Cerebellar nuclear complex (tissue), 1 donor: ENCODE data around the gene CD44.

Source experiments
- DNase-seq, 2 experiments: peaks; one replicate each; lab custom pipeline; 2025; lab: John Stamatoyannopoulos, UW

CD44 gene

DNA sequence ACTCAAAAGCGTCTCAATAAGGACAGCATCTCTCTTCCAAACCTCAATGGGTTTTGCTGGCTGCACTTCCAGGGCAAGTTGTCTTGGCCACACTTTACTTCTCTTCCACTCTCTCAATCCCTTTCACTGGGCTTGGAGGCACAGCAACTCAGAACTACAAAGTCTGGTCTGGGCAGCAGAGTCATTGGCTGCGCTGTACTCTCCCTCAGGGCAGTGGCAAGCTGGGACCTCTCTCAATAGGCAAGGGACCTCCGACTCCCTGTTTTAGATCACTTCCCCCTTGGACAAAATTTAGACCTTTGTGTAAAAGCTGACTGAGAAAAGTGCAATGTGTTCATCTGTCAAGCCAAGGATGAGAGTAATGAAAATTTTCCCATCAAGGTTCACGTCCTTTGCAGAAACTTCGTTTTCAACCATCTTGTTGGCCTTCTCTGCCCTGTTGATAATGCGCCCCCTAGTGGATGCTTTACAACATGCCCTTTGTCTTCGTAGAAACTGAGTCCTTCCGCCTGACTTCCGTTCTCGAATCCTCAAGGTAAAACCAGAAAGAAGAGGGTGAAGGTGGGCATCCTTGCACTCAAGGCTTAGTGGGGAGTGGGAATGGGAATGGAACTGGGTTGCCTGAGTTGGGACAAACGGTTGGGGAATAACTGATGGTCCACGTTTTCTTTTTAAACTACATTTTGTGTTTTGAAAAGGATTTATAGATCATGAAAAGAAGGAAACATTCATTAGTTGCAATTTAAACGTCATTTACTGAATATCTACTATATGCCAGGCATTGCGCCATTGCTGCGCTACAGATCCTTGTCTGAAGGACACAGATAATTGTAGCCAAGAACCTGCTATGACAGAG, 99.1 kb downstream of the CD44 start:
- DNase-seq = no peak

- DNase-seq = no peak
Observed at GRCh38 chr11:35238882-35239281, 99.9 kb downstream of the CD44 start.

GRCh38 chr11:35239471-35240075, 100.6 kb downstream of the CD44 start:
- DNase-seq = no peak

DNA sequence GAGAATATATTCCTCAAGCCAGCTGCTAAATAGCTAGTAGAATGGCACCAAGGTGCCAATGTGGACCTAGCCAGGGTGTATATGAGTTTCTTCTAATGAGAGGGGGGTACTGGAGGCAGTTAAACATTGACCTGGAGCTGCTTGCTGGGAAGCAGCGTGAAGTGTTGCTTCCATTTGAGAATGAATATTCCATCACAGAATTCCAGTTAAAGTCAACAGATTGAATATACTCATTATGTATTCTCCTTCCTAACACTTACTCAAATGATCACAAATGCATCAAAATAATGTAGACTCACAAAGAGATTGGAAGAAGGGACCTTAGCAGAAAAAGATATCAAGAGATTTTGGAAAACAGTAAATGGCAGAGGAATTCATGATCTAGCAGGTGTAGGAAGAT, 102.1 kb downstream of the CD44 start:
- DNase-seq = no peak

- DNase-seq = no peak
Observed at GRCh38 chr11:35241531-35241930, 102.6 kb downstream of the CD44 start.

GRCh38 chr11:35242412-35243242, 103.7 kb downstream of the CD44 start:
- DNase-seq = no peak

DNA sequence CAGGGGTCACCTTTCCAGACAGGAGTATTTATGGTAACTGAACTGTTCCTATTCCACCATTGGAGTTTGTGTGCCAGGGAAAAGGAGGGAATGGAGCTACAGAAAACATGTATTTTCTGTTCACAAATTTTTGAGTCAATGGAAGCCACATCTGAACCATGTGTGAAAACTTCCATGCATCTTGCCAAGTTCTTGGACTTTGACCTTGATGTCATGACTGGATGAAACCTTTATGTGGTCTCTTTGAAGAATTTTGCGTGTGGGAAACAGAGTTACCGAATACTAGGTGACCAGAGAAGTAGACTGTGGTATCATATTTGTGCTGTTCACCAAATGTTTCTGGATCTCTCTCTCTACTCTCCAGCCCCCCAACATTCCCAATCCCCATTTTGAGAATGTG, 104.8 kb downstream of the CD44 start:
- DNase-seq = no peak

- no peak for DNase-seq
Observed at GRCh38 chr11:35245056-35245455, 106.1 kb downstream of the CD44 start.

- no peak for DNase-seq
Observed at GRCh38 chr11:35245786-35246185, 106.8 kb downstream of the CD44 start.

DNA sequence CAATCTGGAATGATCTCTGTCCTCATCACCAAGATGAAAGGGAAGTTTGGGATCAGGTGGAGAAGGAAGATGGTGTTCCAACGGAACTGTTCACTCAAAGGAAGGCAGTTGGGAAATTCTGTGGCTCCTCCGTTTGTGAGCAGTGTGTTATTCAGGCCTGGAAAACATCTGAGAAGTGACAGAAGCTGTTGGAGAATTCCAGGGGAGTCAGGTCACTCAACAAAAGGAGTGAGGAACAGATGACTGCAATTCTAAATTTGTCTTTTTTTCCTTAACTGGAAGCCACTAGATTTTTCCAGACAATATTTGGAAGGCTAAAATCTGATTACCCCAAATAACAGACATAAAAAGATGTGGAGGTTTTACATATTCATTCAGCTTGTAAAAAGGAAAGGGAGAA, 107.8 kb downstream of the CD44 start:
- DNase-seq = no peak

DNA sequence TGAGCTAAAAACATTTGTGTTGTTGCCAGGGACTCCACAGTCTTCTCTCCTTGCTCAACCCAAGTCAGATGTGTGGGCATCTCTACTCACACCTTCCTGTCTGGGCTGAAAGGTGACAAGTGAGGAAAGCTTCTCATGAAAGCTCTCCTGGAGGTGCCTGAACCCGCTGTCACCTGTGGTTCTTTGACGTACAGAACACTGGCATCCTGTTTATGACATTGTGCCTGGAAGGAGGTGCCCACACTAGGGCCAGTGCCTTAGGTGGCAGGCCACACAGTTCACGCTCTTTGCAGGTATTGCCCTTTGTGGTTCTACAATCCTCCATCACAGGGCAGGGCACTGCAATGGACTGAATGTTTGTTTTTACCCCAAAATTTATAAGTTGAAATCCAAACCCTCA, 108.5 kb downstream of the CD44 start:
- DNase-seq = no peak

- no peak for DNase-seq
Observed at GRCh38 chr11:35247863-35248262, 108.9 kb downstream of the CD44 start.

- no peak for DNase-seq
Observed at GRCh38 chr11:35248558-35249323, 109.8 kb downstream of the CD44 start.

GRCh38 chr11:35250192-35250591, 111.2 kb downstream of the CD44 start:
- DNase-seq = no peak

GRCh38 chr11:35250621-35251020, 111.7 kb downstream of the CD44 start:
- DNase-seq = no peak

GRCh38 chr11:35253237-35253636, 114.3 kb downstream of the CD44 start:
- no peak for DNase-seq

DNA sequence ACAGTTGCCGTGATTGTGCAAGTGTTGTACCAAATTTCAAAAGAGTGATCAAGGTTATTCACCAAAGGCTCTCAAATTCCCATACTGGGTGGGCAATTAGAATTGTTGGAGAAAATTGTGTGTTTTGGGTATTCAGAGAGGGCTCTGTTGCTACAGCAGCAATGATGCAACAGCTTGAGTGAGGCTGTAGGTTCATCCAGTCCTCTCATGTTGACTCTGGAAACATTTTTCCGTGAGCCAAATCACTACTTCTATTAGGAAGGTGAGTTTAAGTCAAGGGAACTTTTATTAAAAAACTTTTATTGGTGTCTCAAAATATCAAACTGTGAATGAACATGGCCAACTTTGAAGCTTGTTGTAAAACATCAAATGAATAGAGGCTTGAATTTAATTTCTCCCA, 116.5 kb downstream of the CD44 start:
- DNase-seq = no peak

DNA sequence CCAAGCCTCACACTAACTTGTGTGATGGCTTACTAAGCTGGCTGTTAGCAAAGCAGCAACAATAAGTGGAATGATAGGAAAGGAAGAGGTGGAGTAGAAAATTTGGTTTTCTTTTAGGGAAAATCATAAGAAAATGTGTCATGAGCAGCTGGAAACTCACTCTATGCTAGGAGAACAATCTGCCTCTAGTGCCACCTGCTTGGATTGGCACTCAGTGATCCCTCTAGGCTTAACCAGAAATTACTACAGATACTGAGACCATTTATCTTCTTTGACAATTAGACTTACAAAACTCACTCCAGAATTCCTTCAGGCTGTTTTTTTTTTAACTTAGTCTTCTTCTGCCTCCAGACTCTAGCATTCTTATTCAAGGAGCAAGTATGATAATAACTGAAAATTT, 117.3 kb downstream of the CD44 start:
- no peak for DNase-seq

- no peak for DNase-seq
Observed at GRCh38 chr11:35257281-35257680, 118.3 kb downstream of the CD44 start.

DNA sequence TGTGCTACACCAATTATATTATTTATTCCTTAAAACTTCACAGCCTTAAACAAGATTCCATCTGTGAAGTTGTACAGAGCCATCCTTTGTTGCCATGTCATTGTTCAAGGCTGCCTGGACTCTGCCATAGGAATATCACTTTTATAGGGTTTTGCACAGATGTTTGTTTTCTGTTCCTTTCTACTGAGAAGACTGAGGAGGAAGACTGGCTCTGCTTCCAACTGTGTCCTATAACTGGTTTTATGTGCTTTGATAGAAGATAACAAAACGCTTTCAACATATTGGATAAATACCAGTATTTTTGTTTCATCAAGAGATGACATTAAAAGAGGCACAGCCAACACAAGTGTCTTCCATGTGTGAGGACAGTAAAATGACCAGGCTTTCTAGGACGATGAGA, 120.6 kb downstream of the CD44 start:
- DNase-seq = no peak

DNA sequence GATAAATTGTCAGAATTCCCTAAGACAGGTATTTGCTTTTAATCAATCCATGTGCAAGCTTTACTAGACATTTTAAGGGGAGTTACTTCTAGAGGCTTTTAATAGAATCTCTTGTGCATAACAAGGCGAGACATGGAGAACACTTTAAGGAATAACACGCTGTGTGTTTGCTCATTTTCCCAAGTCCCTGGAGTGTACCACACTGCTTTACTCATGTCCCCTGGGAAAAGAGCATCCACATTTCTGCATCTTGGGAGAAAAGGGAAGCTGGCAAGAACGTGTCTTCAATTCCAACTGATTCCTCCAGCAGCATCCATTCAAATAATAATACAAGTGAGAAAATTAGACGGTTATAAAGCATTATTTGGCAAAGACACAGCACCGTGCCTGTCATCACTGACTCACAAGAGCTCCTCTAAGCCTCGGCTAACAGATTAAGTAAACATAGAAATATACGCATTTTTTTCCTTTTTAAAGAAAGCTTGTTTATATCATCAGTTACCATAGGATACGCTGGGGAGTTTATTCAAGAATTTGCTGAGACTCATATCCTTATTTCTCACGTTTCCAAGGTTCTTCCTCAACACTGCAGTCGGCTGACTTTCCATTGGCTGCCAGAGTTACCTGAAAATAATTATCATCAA, 121.5 kb downstream of the CD44 start:
- DNase-seq = no peak

DNA sequence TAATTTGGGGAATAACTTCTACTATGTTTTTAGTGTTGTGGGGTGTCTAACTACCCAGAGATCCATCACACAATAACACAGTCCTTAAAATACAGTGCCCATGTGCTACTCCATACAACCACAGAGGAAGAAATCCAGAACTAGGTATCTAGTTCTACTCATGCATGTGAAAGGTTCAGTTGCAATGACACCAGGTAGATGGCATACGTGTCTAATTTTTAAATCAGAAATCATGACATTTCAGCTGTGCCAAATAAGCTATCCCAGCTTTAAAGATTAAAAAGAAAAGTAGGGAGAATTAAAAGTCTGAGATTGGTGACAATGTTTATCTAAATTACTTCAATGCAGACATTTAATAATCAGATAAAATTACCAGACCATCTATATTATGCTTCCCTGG, 122.2 kb downstream of the CD44 start:
- DNase-seq = no peak
